HepG2 (cell line): ENCODE measurements around the gene CCND1. TPM values are rescaled to one million over a fixed set of nuclear protein-coding genes. Genes with fewer than 3 reads are reported as not detected.
A peak's percentile ranks its signal among the peaks of the same experiment; 100 is the strongest.

ENCODE experiments used
- ATM ChIP-seq: fragments of 450-650 bp; IDR thresholded peaks from 2 replicates; pipeline ENCODE4 v1.7.1; 2017; ENCODE audit warnings: mild to moderate bottlenecking, borderline replicate concordance
- JUN ChIP-seq: sonication (generic); formaldehyde crosslinking; IDR thresholded peaks from 2 replicates; pipeline ENCODE4 v1.4.0; 2020; ENCODE audit warnings: mild to moderate bottlenecking, missing genetic modification reagents
- NCOA5 ChIP-seq: sonication (generic); formaldehyde crosslinking; IDR thresholded peaks from 2 replicates; pipeline ENCODE4 v1.4.0; 2020; ENCODE audit warnings: missing genetic modification reagents
- REPIN1 ChIP-seq: sonication (generic); formaldehyde crosslinking; IDR thresholded peaks from 2 replicates; pipeline ENCODE4 v1.8.0; 2022; ENCODE audit warnings: missing genetic modification reagents, low read depth, mild to moderate bottlenecking, borderline replicate concordance
- SKI ChIP-seq: fragments of 450-650 bp; IDR thresholded peaks from one replicate; pipeline ENCODE4 v1.6.1; 2018; ENCODE audit warnings: mild to moderate bottlenecking; ENCODE audit not compliant: partially characterized antibody
- SPEN ChIP-seq: sonication (generic); formaldehyde crosslinking; IDR thresholded peaks from 2 replicates; pipeline ENCODE4 v1.5.1; 2020; ENCODE audit warnings: low read depth, mild to moderate bottlenecking, missing genetic modification reagents
- ZNF263 ChIP-seq: sonication (generic); formaldehyde crosslinking; IDR thresholded peaks from 2 replicates; pipeline ENCODE4 v1.4.0; 2020; ENCODE audit warnings: missing genetic modification reagents
- ZNF292 ChIP-seq: sonication (generic); formaldehyde crosslinking; IDR thresholded peaks from 2 replicates; pipeline ENCODE4 v1.8.1; 2022; ENCODE audit warnings: mild to moderate bottlenecking, low read depth, missing genetic modification reagents, borderline replicate concordance
- ZNF547 ChIP-seq: sonication (generic); formaldehyde crosslinking; IDR thresholded peaks from 2 replicates; pipeline ENCODE4 v1.5.1; 2020; ENCODE audit warnings: mild to moderate bottlenecking, missing genetic modification reagents
- ZNF629 ChIP-seq: sonication (generic); formaldehyde crosslinking; conservative IDR thresholded peaks from 2 replicates; pipeline ENCODE4 v1.5.0; 2020; ENCODE audit warnings: missing genetic modification reagents
- polyA plus RNA-seq, 8 experiments: library from polyadenylated mRNA; depleted of rRNA in 3 of 8; stranded (reverse) in 7 of 8; unstranded in 1 of 8; fragments of >200 nt; fragmentation: Illumina TruSeq in 4 of 8; extraction: Trizol in 4 of 8; gene quantifications; 2 replicates each; pipeline versions ENCODE4 v1.2.1 to v1.2.3, GENCODE V29; 2011 to 2016; ENCODE audit warnings: low read depth in 4 of 8, missing spikeins in 1 of 8, mixed read lengths in 1 of 8; ENCODE audit not compliant: insufficient read depth in 1 of 8
- total RNA-seq, 5 experiments: library from RNA; depleted of rRNA; stranded (reverse); fragments of >200 nt; fragmentation: Illumina TruSeq; extraction: Trizol; gene quantifications; 2 replicates each; pipeline ENCODE4 v1.2.3, GENCODE V29; 2016; ENCODE audit warnings: low read depth in 1 of 5
- TF ChIP-seq, protein P1 (sequence below): sonication (generic); formaldehyde crosslinking; IDR thresholded peaks from 2 replicates; pipeline ENCODE4 v1.5.0; 2020; ENCODE audit warnings: mild to moderate bottlenecking, missing genetic modification reagents
- TF ChIP-seq, protein P2 (sequence below): sonication (generic); formaldehyde crosslinking; IDR thresholded peaks from 2 replicates; pipeline ENCODE4 v1.4.0; 2020; ENCODE audit warnings: missing genetic modification reagents
- TF ChIP-seq, protein P3 (sequence below): sonication (generic); formaldehyde crosslinking; IDR thresholded peaks from 2 replicates; pipeline ENCODE4 v1.4.0; 2020; ENCODE audit warnings: low read depth, mild to moderate bottlenecking, missing genetic modification reagents
- TF ChIP-seq, protein P4 (sequence below): sonication (generic); formaldehyde crosslinking; IDR thresholded peaks from 2 replicates; pipeline ENCODE4 v1.4.0; 2020; ENCODE audit warnings: missing genetic modification reagents, borderline replicate concordance
- TF ChIP-seq, protein P5 (sequence below), 2 experiments: sonication (generic) in 1 of 2; formaldehyde crosslinking in 1 of 2; IDR thresholded peaks; 2 replicates each; pipeline versions ENCODE4 v1.4.0 to v1.6.1; 2018 to 2020; ENCODE audit warnings: missing genetic modification reagents in 2 of 2, borderline replicate concordance in 1 of 2, low read depth in 1 of 2, mild to moderate bottlenecking in 1 of 2, missing biosample characterization in 1 of 2

CCND1 gene
- total and polyA plus RNA-seq, 2 of the 13 experiments (the other 11 are each of a cell fraction or from before 2014, with no cell fraction given): 107 to 136 TPM

DNA sequence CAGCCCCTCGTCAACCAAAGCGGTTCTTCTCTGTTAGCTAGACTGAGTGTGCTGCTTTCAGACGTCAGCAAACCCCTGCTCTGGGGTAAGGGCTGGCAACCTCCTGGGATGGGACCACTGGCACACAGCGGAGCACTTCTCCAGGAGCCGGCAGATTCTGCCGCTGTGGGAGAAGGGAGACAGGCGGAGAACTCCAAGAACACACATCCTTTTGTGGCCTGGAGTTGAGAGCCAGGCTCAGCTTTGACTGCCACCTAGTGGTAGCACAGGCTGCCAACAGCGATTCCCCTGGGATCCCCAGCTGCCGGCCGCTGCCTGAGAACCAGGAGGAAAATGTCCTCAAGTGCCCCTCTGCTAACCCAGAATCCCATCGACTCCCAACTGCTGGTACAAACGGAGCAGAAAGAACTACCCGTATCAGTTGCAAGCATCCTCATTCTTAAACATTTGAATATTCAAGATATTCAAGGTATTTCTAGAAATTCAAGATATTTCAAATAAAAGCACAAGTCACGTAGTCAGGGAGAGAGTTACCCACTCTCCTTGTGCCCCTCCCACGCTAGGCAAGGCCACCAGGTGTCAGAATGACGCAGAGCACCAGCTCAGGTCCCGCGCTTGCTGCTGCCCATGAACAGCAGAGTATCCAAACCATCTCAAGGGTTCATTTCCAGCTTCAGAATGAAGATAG is 29.3 kb downstream of the CCND1 start (continued):
- TF ChIP-seq, protein P1, sequence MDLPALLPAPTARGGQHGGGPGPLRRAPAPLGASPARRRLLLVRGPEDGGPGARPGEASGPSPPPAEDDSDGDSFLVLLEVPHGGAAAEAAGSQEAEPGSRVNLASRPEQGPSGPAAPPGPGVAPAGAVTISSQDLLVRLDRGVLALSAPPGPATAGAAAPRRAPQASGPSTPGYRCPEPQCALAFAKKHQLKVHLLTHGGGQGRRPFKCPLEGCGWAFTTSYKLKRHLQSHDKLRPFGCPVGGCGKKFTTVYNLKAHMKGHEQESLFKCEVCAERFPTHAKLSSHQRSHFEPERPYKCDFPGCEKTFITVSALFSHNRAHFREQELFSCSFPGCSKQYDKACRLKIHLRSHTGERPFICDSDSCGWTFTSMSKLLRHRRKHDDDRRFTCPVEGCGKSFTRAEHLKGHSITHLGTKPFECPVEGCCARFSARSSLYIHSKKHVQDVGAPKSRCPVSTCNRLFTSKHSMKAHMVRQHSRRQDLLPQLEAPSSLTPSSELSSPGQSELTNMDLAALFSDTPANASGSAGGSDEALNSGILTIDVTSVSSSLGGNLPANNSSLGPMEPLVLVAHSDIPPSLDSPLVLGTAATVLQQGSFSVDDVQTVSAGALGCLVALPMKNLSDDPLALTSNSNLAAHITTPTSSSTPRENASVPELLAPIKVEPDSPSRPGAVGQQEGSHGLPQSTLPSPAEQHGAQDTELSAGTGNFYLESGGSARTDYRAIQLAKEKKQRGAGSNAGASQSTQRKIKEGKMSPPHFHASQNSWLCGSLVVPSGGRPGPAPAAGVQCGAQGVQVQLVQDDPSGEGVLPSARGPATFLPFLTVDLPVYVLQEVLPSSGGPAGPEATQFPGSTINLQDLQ (CRISPR knock-in tag): no peak
- TF ChIP-seq, protein P2, sequence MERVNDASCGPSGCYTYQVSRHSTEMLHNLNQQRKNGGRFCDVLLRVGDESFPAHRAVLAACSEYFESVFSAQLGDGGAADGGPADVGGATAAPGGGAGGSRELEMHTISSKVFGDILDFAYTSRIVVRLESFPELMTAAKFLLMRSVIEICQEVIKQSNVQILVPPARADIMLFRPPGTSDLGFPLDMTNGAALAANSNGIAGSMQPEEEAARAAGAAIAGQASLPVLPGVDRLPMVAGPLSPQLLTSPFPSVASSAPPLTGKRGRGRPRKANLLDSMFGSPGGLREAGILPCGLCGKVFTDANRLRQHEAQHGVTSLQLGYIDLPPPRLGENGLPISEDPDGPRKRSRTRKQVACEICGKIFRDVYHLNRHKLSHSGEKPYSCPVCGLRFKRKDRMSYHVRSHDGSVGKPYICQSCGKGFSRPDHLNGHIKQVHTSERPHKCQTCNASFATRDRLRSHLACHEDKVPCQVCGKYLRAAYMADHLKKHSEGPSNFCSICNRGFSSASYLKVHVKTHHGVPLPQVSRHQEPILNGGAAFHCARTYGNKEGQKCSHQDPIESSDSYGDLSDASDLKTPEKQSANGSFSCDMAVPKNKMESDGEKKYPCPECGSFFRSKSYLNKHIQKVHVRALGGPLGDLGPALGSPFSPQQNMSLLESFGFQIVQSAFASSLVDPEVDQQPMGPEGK (CRISPR knock-in tag): peak; percentile 49
- TF ChIP-seq SPEN (CRISPR knock-in tag) (no peak), JUN (no peak), ZNF547 (CRISPR knock-in tag) (no peak), SKI (no peak), ZNF292 (CRISPR knock-in tag) (no peak), NCOA5 (CRISPR knock-in tag) (no peak), REPIN1 (CRISPR knock-in tag) (peak; percentile 35; the same call in 1 of the 2 replicates), ZNF629 (CRISPR knock-in tag) (0 out of 2 replicates have a peak, but pooled peaks have one; percentile 14), ZNF263 (CRISPR knock-in tag) (peak; percentile 58; the same call in 1 of the 2 replicates), ATM (no peak)
- TF ChIP-seq, protein P3, sequence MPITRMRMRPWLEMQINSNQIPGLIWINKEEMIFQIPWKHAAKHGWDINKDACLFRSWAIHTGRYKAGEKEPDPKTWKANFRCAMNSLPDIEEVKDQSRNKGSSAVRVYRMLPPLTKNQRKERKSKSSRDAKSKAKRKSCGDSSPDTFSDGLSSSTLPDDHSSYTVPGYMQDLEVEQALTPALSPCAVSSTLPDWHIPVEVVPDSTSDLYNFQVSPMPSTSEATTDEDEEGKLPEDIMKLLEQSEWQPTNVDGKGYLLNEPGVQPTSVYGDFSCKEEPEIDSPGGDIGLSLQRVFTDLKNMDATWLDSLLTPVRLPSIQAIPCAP (CRISPR knock-in tag): no peak
- TF ChIP-seq, protein P4, sequence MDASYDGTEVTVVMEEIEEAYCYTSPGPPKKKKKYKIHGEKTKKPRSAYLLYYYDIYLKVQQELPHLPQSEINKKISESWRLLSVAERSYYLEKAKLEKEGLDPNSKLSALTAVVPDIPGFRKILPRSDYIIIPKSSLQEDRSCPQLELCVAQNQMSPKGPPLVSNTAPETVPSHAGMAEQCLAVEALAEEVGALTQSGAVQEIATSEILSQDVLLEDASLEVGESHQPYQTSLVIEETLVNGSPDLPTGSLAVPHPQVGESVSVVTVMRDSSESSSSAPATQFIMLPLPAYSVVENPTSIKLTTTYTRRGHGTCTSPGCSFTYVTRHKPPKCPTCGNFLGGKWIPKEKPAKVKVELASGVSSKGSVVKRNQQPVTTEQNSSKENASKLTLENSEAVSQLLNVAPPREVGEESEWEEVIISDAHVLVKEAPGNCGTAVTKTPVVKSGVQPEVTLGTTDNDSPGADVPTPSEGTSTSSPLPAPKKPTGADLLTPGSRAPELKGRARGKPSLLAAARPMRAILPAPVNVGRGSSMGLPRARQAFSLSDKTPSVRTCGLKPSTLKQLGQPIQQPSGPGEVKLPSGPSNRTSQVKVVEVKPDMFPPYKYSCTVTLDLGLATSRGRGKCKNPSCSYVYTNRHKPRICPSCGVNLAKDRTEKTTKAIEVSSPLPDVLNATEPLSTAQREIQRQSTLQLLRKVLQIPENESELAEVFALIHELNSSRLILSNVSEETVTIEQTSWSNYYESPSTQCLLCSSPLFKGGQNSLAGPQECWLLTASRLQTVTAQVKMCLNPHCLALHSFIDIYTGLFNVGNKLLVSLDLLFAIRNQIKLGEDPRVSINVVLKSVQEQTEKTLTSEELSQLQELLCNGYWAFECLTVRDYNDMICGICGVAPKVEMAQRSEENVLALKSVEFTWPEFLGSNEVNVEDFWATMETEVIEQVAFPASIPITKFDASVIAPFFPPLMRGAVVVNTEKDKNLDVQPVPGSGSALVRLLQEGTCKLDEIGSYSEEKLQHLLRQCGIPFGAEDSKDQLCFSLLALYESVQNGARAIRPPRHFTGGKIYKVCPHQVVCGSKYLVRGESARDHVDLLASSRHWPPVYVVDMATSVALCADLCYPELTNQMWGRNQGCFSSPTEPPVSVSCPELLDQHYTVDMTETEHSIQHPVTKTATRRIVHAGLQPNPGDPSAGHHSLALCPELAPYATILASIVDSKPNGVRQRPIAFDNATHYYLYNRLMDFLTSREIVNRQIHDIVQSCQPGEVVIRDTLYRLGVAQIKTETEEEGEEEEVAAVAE (CRISPR knock-in tag): no peak
- TF ChIP-seq, protein P5, sequence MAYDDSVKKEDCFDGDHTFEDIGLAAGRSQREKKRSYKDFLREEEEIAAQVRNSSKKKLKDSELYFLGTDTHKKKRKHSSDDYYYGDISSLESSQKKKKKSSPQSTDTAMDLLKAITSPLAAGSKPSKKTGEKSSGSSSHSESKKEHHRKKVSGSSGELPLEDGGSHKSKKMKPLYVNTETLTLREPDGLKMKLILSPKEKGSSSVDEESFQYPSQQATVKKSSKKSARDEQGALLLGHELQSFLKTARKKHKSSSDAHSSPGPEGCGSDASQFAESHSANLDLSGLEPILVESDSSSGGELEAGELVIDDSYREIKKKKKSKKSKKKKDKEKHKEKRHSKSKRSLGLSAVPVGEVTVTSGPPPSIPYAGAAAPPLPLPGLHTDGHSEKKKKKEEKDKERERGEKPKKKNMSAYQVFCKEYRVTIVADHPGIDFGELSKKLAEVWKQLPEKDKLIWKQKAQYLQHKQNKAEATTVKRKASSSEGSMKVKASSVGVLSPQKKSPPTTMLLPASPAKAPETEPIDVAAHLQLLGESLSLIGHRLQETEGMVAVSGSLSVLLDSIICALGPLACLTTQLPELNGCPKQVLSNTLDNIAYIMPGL (CRISPR knock-in tag; IDR thresholded peaks at IDR 0.05; ENCODE audit: borderline replicate concordance in 1 of 2, low read depth in 1 of 2): peak; percentile 61 to 66; a peak in 3 of 4 replicates
